Stimulated activated CD4-positive, alpha-beta T cell treated with anti-CD3 and anti-CD28 coated beads, Interleukin-1b, Interleukin-23, amount 100 ng/mL, for 48 hours (primary cell): ENCODE data around the gene DND1.
A peak's percentile ranks its signal among the peaks of the same experiment; 100 is the strongest.
"Not testable (repeated sequence)": the region's sequence is repeated elsewhere in the genome, so short reads cannot be mapped to it uniquely, and the experiment has no call there.

Experiments
- DNase-seq: peaks from one replicate; pipeline ENCODE4 v3.0.0-alpha.2; 2020

DND1 gene

DNA sequence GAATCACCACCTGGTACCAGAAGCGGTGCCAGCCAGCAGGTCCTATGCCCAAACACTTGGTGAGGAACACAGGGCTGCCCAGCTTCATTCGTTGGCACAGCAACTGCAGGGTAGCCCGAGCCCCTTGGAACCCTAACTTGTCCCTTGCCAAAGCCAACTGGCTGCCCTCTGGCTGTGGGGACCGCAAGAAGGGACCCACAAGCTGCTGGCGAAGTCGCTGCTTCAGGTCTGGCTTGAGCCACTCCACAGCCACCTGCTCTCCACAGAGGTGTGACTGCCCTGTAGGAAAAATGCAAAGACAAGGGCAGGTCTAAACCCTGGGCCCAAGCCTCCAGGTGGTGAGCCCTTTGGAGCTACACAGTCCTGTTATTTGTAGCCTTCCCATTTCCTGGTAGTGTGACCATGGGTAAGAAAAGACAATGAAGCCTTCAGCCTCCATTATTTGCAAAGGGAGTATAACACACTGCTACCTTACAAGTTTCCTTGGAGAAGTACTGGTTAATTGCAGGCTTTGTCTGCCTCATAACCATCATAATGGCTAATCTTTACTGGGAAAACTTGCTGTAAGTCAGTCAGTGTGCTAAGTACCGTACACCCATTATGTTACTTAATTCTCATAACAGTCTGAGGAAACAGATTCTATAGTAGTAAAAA, 1.8 kb downstream of the DND1 start:
- no peak for DNase-seq

DNA sequence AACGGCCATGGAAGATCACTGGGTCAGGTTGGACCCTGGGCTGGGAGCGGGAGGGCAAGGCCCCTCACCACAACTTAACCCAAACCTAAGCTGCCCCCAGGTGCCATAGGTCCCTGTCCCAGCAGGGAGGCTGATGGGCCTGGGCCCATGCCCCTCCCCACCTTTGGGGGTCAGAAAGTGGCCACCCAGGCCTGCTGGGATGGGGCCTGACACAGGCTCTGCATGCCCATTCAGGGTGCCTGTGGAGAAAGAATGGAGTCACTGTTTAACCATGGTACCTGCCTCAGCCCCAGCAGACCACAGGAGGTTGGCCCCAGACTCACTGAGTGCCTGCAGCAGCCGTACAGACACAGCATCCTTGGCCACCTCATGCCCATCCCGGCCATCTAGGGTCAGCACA, 2.3 kb downstream of the DND1 start:
- DNase-seq: not testable (repeated sequence)

DNA sequence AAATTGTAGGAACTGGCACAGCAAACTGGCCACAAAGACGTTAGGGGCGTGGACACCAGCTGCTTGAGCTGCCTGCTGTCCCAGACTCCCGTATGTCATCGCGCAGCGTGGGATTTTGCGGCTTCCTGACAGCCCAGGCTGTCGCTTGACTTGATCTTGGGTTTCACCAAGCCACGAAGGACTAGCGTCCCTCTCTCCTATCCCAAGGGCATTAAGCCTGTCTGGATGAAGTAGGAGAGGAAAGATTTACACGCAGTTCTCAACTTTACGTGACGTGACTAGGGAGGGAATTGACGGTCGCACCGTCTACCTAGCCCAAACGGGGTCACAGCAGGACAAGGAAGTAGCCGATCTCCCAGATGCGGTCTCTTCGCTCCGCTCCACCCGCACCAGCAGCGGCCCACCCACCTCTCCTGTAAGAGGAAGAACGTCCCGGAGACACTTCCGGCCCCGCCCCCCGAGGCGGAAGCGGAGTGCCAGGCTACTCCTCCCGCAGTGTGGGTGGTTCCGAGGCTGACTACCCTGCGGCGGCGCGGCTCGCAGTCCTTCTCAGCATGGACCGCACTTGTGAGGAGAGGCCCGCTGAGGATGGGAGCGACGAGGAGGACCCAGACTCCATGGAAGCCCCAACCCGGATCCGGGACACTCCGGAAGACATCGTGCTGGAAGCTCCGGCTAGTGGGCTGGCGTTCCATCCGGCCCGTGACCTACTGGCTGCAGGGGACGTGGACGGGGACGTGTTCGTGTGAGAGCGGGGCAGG, 8.8 kb downstream of the DND1 start, which contains the start of gene WDR55:
TSS of gene WDR55 (plus strand) at position 546 of the 761 bp plus-strand sequence. CDS start at position 555, 9 bp downstream.
- DNase-seq: peak; percentile 97

DNA sequence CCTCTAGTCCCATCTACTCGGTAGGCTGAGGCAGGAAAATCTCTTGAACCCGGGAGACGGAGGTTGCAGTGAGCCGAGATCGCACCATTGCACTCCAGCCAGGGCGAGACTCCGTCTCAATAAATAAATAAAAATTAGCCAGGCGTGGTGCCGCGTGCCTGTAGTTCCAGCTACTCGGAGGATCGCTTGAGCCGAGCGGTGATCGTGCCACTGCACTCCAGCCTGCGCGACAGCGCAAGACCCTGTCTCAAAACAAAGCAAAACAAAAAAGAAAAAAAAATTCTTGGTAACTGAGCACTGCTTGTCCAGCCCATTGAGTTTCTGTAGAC, 9.4 kb downstream of the DND1 start:
- DNase-seq: no peak

DNA sequence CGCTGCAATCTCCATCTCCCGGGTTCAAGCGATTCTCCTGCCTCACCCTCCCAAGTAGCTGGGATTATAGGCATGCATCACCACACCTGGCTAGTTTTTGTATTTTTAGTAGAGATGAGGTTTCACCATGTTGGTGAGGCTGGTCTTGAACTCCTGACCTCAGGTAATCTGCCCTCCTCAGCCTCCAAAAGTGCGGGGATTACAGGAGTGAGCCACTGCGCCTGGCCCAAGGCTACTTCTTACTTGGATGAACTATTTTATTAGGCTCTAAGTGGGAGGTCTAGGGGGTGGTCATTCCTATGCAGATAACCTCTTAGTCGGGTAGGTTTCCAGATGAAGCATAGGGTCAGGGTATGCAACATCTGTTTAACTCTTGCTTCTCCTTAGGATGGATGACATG, 13.0 kb downstream of the DND1 start:
- DNase-seq: not testable (repeated sequence)

DNA sequence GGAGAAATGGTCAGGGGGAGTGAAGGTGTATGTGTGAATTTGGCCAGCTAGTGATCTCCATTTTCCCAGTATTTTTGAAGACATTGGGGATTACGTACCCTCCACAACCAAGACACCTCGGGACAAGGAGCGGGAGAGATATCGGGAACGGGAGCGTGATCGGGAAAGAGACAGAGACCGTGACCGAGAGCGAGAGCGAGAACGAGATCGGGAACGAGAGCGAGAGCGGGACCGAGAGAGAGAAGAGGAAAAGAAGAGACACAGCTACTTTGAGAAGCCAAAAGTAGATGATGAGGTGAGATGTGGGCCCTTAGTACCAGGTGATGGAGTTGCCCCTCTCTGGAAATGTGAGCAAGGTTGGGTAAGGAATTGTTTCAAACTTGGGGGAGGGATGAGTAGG, 14.5 kb downstream of the DND1 start:
- no peak for DNase-seq

DNA sequence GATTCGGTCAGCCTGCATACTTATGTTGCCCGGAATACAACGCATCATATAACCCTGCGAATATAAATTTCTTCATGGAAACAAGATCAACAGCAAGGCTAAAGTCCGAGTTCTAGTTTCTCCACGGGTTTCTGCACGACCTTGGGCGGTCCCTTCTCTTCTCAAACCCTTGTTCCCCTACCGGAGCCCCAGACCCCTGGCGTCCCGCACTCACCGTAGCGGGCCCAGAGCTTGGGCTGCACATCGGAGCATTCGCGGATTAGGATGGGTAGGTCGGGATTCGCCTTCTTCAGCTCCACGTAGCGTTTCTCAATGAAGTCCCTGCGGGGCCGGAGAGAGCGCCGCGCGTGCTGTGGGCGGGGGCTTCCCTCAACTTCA, 26.3 kb downstream of the DND1 start:
- DNase-seq: no peak

DNA sequence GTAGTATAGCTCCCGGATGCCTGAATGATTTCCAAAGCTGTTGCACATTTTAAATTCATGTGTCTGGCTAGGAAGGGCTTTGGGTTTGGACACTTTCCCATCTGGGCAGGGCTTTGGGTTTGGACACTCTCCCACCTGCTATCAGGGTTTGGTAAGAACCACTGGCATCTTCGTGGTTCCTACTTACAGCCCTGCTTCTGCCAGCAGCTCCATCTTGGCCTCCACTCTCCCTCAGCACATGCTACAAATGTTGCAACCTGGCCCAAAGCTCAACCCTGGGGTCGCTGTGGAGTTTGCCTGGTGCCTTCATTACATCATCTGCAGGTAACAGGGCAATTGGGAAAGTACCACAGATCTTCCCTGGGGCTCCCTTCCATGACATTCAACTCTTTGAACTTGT, 30.7 kb downstream of the DND1 start:
- DNase-seq: no peak

DNA sequence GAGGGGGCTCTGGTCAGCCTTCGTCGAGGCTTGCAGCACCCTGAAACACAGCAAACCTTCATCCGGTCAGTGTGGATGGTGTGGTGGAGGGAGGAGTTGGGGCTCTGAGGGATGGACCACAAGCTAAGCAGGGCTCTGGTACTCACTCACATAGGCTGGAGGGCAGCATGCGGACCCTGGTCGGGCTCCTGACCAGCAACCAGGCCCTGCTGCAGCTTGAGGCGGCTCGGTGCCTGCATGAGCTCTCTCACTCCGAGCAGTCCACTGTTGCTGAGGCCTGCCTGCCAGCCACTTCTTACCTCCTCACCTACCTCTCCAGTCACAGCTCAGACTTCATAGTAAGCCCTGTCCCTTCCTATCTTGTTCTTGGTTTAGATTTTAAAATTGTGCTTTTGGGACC, 31.7 kb downstream of the DND1 start:
- no peak for DNase-seq

DNA sequence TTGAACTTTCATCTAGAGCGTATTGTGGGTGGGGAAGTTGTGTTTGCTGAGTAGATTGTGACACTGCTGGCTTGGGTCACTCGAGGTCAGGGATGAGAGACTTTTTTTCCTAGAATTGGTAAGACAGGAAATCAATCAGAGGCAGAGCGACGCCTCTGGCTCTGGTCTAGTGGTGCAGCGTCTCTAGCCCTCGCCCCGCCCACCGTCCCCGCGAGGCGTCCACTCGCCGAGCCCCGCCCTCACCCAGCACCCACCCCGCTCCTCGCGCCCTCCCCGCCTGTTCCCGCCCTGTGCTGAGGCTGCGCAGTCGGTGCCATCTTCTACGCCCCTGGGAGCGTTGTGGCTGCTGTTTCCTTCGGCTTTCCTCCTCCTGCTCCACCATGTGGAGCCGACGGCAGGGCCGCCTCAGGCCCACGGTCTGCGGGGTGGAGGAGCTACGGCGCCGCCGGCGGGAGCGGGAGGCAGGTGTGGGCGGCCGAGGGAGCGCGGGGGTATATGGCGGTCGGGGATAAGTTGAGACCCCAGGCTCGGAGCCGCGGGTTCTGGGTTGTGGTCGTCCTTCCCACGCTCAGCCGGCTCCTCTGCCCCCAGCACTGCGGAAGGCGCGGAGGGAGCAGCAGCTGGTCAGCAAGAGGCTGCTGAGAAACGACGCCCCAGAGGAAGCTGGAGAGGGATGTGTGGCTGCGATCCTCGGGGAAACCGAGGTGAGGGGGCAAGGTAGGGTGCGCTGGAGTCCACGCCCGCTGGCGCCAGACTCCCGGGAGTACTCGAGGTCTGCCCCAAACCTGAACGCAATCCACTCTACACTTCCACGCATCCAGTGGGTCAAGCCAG, 34.0 kb downstream of the DND1 start, which contains the start of gene TMCO6:
TSS of gene TMCO6 (plus strand) at position 304 of the 834 bp plus-strand sequence. CDS start at position 381, 77 bp downstream.
- peak; percentile 97 for DNase-seq

DNA sequence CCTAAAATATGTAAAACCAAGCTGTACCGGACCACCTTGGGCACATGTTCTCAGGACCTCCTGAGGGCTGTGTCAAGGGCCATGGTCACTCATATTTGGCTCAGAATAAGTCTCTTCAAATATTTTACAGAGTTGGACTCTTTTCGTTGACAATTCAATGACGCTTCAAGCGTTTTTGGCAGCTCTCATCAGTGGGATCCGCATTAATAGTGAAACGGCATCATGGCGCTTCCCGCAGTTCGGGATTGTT, 34.6 kb downstream of the DND1 start:
- DNase-seq: not testable (repeated sequence)

DNA sequence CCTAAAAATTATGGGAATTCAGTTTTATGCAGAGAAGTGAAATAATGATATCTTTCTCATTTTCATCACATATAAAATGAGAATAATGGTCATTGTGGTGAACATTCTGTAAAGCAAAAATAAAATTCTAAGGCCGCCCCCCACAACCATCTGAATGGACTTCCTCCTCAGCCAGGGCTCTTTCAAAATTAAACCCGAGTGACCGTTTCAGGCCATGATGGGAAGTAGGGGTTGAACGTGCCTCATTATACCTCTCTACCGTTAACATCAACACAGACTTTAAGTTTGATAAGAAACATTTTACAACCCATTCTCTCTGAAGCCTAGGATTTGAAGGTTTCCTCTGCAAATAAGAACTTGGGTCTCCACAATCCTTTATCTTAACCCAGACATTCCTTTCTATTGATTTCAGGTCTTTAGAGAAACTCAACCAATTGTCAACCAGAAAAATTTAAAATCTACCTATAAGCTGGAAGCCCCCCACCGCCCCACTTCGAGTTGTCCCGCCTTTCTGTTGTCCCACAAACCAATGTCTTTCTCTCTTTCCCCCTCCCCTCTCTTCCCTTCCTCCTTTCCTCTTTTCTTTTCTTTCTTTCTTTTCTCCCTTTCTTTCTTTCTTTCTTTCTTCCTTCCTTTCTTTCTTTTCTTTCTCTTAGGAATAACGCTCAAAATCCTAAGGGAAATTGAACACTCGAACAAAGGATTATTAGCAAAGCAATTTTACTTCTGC, 35.8 kb downstream of the DND1 start:
- DNase-seq: no peak

DNA sequence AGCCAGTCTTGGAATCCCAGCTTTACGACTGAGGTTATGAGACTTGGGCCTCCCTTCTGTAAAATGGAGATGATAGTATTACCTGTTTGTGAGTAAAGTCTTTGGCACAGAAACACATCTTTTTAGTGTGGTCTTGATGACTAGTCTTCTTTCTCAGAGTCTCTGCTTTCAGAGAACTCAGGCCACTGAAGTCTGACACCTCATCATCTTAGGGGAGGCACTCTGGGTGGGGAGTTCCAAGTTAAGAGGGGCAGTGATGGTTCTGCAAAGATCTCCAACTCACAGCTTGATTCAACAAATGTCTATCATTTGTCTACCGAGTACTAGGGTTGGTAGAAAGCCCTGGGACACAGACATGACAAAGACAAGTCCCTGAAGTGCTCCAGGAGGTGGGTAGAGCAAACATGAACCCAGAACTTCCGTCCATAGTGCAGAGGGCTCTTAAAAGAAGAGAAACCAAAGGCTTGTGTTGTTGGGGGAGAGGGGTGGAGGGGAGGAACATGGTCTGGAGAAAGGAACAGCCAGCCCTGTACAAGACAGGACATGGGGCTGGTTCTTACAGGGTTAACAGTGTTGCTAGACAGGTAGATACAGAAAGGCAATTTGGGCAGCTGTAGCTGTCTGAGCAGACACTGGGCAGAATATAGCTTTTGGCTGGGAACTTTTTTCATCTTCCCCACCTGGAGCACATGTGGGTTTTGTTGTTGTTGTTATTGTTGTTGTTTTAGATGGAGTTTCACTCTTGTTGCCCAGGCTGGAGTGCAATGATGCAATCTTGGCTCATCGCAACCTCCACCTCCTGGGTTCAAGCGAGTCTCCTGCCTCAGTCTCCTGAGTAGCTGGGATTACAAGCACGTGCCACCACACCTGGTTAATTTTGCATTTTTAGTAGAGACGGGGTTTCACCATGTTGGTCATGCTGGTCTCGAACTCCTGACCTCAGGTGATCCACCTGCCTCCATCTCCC, 37.8 kb downstream of the DND1 start:
- peak; percentile 21 for DNase-seq

DNA sequence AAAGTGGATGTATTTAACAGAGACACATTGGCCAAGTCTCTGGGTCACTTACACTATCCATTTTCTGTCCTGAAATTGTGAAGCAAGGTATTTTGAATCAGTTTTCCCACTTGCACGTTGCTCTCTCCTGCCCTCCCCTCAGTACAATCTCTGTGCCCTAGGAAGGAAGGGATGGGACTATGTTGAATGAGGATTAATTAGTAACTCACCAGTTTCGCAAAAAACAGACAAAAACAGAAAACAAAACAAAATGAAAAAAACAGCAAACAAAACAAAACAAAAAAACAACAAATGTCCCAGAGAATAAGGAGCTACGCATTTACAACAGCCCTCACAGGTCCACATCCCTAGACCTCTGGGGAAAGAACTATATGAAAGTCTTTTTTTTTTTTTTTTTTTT, 39.3 kb downstream of the DND1 start:
- no peak for DNase-seq

DNA sequence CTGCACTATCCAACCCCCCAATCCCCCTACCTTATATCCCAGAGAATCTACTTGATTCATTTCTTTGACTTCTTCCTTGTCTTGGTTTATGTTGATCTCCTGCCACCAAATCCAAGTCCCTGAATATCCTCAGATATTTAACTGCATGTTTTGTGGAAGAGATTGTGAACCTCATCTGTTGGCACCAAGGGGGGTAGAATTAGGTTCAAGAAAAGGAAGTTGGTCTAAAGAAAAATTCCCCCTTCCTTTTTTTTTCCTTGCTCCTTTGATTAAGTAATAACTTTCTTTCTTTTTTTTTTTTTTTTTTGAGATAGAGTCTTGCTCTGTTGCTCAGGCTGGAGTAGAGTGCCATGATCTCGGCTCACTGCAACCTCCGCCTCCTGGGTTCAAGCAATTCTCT, 39.9 kb downstream of the DND1 start:
- no peak for DNase-seq

DNA sequence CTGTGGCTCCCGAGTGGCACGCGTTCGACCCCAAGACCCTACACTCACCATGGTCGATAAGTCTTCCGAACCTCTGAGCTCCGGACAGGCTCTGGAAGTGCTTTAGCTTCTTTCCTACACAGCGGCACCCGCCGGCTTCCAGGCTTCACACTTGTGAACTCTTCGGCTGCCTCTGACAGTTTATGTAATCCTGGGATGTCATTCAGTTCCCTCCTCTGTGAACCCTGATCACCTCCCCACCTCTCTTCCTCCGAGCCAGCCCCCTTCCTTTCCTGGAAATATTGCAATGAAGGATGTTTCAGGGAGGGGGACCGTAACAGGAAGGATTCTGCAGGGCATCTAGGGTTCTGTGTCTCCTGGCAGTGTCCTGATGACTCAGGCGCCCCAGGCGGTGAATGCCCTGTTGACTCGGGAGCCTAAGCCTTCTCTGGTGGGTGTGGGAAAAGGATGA, 40.3 kb downstream of the DND1 start, which contains the start of gene CD14:
TSS of gene CD14 (minus strand) at position 155 of the 451 bp plus-strand sequence. CDS start at position 51, 104 bp downstream.
- no peak for DNase-seq

DNA sequence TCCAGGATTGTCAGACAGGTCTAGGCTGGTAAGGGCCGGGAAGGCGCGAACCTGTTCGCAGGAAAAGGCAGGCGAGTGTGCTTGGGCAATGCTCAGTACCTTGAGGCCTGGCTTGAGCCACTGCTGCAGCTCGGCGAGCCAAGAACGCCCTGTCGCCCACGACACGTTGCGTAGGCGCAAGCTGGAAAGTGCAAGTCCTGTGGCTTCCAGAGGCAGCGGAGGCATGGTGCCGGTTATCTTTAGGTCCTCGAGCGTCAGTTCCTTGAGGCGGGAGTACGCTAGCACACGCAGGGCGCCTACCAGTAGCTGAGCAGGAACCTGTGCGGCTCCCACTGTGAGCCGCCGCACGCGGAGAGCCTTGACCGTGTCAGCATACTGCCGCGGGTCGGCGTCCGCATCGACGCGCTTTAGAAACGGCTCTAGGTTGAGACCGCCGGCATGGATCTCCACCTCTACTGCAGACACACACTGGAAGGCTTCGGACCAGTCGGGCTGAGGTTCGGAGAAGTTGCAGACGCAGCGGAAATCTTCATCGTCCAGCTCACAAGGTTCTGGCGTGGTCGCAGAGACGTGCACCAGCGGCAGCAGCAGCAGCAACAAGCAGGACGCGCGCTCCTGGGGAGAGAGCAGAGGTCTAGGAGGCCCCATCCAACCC, 40.9 kb downstream of the DND1 start:
- DNase-seq: peak; percentile 47

DNA sequence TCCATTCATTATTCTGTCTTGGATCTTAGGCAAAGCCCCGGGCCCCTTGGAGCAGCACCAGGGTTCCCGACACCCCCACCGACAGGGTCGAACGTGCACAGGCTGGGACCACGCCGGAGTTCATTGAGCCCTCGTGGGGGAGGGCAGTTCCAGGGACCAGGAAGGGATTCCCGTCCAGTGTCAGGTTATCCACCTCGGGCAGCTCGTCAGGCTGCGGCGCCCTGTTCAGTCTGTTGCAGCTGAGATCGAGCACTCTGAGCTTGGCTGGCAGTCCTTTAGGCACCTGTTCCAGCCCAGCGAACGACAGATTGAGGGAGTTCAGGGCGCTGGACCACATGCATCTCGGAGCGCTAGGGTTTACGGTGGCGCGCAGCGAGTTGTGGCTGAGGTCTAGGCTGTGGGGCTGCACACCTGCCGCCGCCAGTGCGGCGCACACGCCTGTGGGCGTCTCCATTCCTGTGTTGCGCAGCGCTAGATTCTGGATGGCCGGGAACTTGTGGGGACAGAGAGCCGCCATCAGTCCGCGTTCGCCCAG, 41.5 kb downstream of the DND1 start:
- DNase-seq: peak; percentile 26

DNA sequence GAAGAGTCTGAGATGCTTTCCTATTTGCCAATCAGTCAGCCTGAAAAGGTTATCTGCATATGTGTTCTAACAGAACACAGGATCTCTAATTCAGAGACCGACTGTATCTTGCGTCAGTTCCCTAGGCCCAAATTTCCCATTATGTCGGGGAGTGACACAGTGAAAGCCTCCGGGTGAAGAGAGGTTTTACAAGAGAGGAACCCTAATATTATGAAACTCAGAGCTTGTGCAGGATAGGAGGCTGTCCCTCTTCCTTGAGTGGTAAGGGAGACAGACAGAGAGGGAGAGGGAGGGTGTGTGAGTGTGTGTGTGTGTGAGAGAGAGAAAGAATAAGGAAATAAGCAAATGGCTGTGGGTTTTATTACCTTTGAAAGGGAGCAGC, 42.3 kb downstream of the DND1 start:
- no peak for DNase-seq

DNA sequence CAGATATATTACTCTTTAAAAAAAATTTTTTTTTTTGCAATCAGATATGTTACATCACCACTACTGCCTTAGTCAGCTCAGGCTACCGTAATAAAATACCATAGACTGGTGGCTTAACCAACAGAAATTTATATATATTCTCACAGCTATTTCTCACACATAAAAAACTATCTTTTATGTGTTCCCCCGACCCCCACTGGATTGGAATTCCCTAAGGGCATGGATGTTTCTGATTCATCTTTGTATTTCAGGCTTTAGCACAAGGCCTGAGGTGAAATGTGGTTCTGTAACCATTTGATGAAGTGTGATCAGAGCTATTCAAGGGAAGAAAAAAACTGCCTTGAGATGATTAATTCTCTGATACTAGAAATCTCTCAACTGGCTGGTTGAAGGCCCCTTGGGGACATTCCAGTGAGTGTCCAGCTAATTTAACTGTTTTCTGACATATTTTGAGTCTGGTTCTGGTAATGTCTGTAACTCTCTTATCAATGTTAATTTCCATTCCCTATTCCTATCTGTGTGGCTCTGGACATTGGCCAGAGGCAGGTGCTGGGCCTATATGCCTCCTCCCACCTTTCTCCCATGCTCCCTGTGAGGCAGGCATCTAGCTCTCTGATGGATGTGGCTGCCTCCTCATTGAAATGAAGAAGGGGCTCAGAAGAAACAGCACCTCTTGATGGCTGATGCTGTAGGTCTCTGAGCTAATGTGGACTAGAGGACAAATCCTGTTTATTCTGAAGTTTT, 42.9 kb downstream of the DND1 start:
- DNase-seq: no peak
